HEK293 (cell line): ENCODE measurements around the gene PCSK1.

Experiments used
- KLF16 ChIP-seq: fragments of 450-650 bp; formaldehyde crosslinking; IDR thresholded peaks from 2 replicates; pipeline ENCODE4 v1.5.1; 2017; ENCODE audit warnings: missing biosample characterization, missing genetic modification characterization
- ZFP41 ChIP-seq: fragments of 450-650 bp; formaldehyde crosslinking; IDR thresholded peaks from 2 replicates; pipeline ENCODE4 v1.5.1; 2016; ENCODE audit warnings: missing biosample characterization, missing genetic modification characterization, borderline replicate concordance
- ZNF140 ChIP-seq: fragments of 450-650 bp; formaldehyde crosslinking; IDR thresholded peaks from 2 replicates; pipeline ENCODE4 v1.5.1; 2016; ENCODE audit warnings: missing biosample characterization, missing genetic modification characterization
- ZNF2 ChIP-seq: fragments of 450-650 bp; formaldehyde crosslinking; IDR thresholded peaks from 2 replicates; pipeline ENCODE4 v1.5.1; 2016; ENCODE audit warnings: missing biosample characterization, missing genetic modification characterization
- ZNF624 ChIP-seq: fragments of 450-650 bp; formaldehyde crosslinking; IDR thresholded peaks from 2 replicates; pipeline ENCODE4 v1.5.1; 2017; ENCODE audit warnings: missing biosample characterization, missing genetic modification characterization
- ZNF670 ChIP-seq: fragments of 450-650 bp; formaldehyde crosslinking; IDR thresholded peaks from 2 replicates; pipeline ENCODE4 v1.5.1; 2016; ENCODE audit warnings: missing biosample characterization, missing genetic modification characterization, low read depth
- ZNF785 ChIP-seq: fragments of 450-650 bp; formaldehyde crosslinking; IDR thresholded peaks from 2 replicates; pipeline ENCODE4 v1.5.1; 2016; ENCODE audit warnings: missing biosample characterization, missing genetic modification characterization
- TF ChIP-seq, protein P1 (sequence below): fragments of 450-650 bp; formaldehyde crosslinking; IDR thresholded peaks from 2 replicates; pipeline ENCODE4 v1.5.1; 2016; ENCODE audit warnings: missing biosample characterization, missing genetic modification characterization
- TF ChIP-seq, protein P2 (sequence below): fragments of 450-650 bp; formaldehyde crosslinking; IDR thresholded peaks from 2 replicates; pipeline ENCODE4 v1.5.1; 2016; ENCODE audit warnings: missing biosample characterization, missing genetic modification characterization

DNA sequence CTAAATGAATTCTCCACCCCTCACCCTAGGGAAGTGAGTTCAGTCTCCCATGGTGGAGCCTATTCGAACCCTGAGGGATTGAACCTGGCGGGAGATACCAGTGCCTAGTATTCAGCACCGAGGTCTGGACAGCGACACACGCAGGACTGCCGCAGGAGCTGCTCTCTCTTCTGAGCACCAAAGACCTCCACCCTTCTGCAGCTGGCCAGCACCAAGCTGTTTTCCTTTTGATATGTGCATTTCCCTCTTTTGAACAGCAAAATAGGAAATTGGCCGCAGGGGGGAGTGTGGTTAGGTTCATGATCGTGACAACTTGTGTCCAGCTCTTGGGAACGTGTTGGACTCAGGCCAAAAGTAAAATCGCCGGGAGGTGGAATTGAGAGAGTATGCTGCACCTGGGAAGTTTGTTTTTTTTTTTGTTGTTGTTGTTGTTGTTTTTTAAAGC, 1.2 kb upstream of the PCSK1 start:
- TF ChIP-seq, protein P1, sequence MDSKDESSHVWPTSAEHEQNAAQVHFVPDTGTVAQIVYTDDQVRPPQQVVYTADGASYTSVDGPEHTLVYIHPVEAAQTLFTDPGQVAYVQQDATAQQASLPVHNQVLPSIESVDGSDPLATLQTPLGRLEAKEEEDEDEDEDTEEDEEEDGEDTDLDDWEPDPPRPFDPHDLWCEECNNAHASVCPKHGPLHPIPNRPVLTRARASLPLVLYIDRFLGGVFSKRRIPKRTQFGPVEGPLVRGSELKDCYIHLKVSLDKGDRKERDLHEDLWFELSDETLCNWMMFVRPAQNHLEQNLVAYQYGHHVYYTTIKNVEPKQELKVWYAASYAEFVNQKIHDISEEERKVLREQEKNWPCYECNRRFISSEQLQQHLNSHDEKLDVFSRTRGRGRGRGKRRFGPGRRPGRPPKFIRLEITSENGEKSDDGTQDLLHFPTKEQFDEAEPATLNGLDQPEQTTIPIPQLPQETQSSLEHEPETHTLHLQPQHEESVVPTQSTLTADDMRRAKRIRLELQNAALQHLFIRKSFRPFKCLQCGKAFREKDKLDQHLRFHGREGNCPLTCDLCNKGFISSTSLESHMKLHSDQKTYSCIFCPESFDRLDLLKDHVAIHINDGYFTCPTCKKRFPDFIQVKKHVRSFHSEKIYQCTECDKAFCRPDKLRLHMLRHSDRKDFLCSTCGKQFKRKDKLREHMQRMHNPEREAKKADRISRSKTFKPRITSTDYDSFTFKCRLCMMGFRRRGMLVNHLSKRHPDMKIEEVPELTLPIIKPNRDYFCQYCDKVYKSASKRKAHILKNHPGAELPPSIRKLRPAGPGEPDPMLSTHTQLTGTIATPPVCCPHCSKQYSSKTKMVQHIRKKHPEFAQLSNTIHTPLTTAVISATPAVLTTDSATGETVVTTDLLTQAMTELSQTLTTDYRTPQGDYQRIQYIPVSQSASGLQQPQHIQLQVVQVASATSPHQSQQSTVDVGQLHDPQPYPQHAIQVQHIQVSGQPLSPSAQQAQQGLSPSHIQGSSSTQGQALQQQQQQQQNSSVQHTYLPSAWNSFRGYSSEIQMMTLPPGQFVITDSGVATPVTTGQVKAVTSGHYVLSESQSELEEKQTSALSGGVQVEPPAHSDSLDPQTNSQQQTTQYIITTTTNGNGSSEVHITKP (tag by site-specific recombination), result peak; percentile 87
- no peak for TF ChIP-seq KLF16 (tag by site-specific recombination)
- no peak for TF ChIP-seq ZNF785
- no peak for TF ChIP-seq ZNF670 (tag by site-specific recombination)
- no peak for TF ChIP-seq ZNF140
- no peak for TF ChIP-seq ZNF2 (tag by site-specific recombination)
- TF ChIP-seq ZFP41 (tag by site-specific recombination), result no peak
- TF ChIP-seq ZNF624, result no peak
- TF ChIP-seq, protein P2, sequence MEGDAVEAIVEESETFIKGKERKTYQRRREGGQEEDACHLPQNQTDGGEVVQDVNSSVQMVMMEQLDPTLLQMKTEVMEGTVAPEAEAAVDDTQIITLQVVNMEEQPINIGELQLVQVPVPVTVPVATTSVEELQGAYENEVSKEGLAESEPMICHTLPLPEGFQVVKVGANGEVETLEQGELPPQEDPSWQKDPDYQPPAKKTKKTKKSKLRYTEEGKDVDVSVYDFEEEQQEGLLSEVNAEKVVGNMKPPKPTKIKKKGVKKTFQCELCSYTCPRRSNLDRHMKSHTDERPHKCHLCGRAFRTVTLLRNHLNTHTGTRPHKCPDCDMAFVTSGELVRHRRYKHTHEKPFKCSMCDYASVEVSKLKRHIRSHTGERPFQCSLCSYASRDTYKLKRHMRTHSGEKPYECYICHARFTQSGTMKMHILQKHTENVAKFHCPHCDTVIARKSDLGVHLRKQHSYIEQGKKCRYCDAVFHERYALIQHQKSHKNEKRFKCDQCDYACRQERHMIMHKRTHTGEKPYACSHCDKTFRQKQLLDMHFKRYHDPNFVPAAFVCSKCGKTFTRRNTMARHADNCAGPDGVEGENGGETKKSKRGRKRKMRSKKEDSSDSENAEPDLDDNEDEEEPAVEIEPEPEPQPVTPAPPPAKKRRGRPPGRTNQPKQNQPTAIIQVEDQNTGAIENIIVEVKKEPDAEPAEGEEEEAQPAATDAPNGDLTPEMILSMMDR, result peak; percentile 62
